GM06990 (cell line): Measurements from ENCODE around the gene UGT1A5.

Experiments used
- DNase-seq: peaks from one replicate; pipeline ENCODE4 v3.0.0-alpha.2; 2011; ENCODE audit not compliant: insufficient read length; ENCODE audit errors: extremely low read depth
- H3K27me3 ChIP-seq: replicated peaks from 2 replicates; pipeline ENCODE4 v1.6.0; 2011; ENCODE audit warnings: low read length; ENCODE audit not compliant: control insufficient read depth, insufficient read depth
- H3K36me3 ChIP-seq: 2 replicates; pipeline ENCODE4 v1.5.1; 2011; ENCODE audit warnings: low read length; ENCODE audit not compliant: control insufficient read depth, insufficient read depth
- H3K4me3 ChIP-seq: replicated peaks from 2 replicates; pipeline ENCODE4 v1.5.1; 2011; ENCODE audit warnings: low read depth, mild to moderate bottlenecking, control low read depth, low read length
- TF ChIP-seq, protein P1 (sequence below): IDR thresholded peaks from 2 replicates; pipeline ENCODE4 v1.5.1; 2011; ENCODE audit warnings: low read length, control low read depth, mild to moderate bottlenecking, inconsistent platforms; ENCODE audit not compliant: insufficient read depth, poor library complexity, severe bottlenecking

Gene UGT1A5

DNA sequence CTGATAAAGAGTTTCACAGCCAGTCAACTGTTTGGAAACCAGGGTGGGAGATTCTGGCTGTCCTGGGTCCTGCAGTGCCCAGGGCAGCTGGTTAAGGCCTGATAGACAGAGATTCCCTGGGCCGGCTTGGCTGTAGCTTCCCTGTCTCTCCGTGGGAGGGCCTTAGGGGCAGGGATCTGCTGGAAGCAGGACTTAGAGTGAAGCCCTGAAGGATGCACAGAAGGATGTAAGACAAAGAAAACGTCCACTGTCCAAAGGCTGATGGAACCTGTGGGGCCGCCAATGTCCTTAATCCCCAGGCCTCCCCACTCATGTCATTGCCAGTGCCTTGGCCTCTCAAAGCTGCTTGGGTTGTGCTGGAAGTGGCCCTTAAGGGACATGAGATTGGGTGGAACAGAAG lies 98.4 kb downstream of the UGT1A5 start:
- H3K27me3 ChIP-seq, result no peaks in the 10 kb centered on the region; the same call in none of the 2 replicates
- no peak for DNase-seq
- H3K36me3 ChIP-seq, result no peaks in the 10 kb centered on the region
- no peak overlapping the region for H3K4me3 ChIP-seq
- TF ChIP-seq, protein P1, sequence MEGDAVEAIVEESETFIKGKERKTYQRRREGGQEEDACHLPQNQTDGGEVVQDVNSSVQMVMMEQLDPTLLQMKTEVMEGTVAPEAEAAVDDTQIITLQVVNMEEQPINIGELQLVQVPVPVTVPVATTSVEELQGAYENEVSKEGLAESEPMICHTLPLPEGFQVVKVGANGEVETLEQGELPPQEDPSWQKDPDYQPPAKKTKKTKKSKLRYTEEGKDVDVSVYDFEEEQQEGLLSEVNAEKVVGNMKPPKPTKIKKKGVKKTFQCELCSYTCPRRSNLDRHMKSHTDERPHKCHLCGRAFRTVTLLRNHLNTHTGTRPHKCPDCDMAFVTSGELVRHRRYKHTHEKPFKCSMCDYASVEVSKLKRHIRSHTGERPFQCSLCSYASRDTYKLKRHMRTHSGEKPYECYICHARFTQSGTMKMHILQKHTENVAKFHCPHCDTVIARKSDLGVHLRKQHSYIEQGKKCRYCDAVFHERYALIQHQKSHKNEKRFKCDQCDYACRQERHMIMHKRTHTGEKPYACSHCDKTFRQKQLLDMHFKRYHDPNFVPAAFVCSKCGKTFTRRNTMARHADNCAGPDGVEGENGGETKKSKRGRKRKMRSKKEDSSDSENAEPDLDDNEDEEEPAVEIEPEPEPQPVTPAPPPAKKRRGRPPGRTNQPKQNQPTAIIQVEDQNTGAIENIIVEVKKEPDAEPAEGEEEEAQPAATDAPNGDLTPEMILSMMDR, result no peak

DNA sequence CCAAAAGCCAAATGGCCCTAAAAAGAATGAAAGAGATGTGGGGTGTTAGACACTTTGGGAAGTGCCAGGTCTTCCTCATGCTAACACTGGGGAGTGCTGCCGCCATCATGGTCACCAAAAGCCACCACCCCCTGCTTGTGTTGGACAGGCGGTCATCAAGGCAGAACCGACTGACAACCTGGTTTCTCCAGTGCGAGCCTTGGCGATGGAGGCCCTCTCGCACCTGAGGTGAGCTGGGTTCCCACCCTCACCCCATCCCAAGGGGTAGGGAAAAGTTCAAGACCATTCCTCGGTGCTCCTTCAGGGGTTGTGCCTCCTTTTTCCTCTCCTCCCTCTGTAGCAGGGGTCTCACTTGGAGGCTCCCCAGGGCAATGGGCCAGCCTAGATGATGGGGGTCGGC lies 99.0 kb downstream of the UGT1A5 start:
- TF ChIP-seq, protein P1, result no peak
- DNase-seq, result no peak
- H3K27me3 ChIP-seq, result no peaks in the 10 kb centered on the region; the same call in none of the 2 replicates
- H3K36me3 ChIP-seq, result no peaks in the 10 kb centered on the region
- no peak overlapping the region for H3K4me3 ChIP-seq

DNA sequence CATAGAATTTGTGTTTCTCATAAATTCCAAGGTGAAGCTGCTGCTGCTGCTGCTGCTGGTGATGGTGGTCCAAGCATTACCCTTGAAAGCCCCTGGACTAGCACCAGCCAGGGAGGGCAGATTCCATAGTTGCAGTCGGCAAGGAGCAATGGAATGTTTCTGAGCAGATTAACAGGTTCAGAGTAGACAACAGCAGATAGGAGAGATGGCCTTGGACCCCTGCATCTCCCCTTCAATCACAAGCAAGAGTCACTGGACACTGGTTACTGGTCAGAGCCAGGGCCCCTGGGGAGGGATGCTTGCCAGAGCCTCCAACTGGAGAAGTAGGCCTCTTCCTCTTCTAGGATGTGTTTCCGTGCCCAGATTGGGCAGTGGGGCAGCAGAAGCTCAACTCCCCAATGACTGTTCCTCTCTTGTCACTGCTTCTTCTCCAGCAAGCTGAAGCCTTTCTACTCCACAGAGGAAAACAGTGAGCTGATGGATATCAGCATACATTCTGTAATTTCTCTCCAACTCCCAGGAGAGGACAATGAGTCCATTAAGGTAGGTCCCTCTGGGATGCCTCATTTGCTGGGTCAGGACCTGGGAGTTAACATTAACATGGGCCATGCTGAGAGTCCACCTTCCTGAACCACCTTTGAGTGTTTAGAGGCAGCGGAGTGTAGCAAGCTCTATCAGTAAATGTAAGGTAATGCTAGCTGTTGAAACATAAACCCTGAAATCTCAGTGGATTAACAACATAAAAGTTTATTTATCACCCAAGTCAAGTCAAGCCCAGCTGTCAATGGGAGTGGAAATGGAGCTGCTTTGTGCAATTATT lies 100.7 kb downstream of the UGT1A5 start:
- Histone ChIP-seq H3K36me3 (no peaks in the 10 kb centered on the region), H3K27me3 (no peaks in the 10 kb centered on the region; the same call in 1 of the 2 replicates), H3K4me3 (no peak overlapping the region)
- TF ChIP-seq, protein P1, result no peak
- no peak for DNase-seq

DNA sequence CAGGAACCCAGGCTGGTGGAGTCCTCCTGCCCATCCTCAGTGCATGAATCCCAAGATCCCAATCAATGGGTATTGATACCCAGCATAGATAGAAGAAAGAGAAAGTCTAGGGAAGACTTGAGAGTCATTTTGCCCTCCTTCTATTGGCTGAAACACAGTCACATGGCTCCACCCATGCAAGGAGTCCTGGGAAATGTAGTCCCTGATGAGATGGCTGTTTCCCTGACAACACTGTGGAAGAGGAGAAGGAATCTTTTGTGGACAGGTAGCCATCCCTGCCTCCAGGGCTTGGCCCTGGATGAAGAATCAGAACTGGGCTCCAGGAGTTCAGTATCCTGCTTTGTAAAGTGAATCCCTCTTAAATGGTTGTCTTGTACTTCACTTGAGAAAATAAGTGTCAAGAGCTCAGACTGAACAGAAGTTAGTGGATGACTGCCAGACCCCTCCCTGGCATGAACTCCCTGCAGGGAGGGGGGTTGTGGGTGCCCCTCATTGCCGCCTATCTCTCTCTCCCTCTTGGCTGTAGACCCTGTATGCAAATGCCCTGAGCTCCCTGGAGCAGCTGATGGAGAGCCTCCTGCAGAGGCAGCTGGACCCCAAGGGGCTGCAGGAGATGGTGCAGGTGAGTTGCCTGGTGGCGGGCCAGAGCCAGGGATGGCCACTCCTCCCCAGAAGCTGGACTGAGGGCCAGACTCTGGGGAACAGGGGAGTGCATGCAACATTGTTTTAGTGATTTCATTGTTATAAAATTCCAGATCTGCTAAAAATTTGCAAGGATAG lies 101.5 kb downstream of the UGT1A5 start:
- Histone ChIP-seq H3K27me3 (no peaks in the 10 kb centered on the region), H3K4me3 (no peak overlapping the region), H3K36me3 (no peaks in the 10 kb centered on the region)
- TF ChIP-seq, protein P1, result no peak
- DNase-seq, result no peak

DNA sequence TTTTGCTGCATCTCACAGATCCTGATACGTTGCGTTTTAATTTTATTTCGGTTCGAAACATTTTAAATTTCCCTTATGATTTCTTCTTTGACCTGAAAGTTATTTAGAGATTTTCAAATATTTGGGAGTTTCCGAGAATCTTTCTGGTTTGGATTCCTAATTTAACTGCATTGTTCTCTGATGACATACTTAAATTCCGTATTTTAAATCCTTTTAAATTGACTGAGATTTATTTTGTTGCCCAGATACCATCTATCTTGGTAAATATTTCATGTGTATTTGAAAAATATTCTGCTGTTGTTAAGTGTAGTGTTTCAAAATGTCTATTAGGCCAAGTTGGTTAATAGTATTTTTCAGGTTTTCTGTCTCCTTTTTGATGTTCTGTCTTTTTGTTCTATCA lies 103.2 kb downstream of the UGT1A5 start:
- Histone ChIP-seq H3K4me3 (no peak overlapping the region), H3K27me3 (0 out of 2 replicates have a peak, but pooled peaks cover 2% of the 10 kb centered on the region), H3K36me3 (no peaks in the 10 kb centered on the region)
- TF ChIP-seq, protein P1, result no peak
- no peak for DNase-seq
